ENCODE measurements around the gene OGFOD3. TPM values are rescaled to one million over a fixed set of nuclear protein-coding genes. Genes with fewer than 3 reads are reported as not detected.
"Not testable (repeated sequence)": the region's sequence is repeated elsewhere in the genome, so short reads cannot be mapped to it uniquely, and the experiment has no call there.

The OGFOD3 gene
- total RNA-seq, 1 donor from 2014 or later: 25.5 TPM

GRCh38 chr17:82457929-82458178 lies 39.5 kb upstream of the OGFOD3 start:
- peak overlapping the region; percentile 56 to 94 for H3K4me3 ChIP-seq
- H3K36me3 ChIP-seq: peaks cover 0 to 8% of the 10 kb centered on the region in 2 donors
- TF ChIP-seq CTCF (IDR thresholded peaks at IDR 0.05) (no peak), POLR2AphosphoS5 (IDR thresholded peaks at IDR 0.05; ENCODE audit: insufficient read depth in 1 of 2, low read depth in 1 of 2) (peak in 1 of 2 donors; percentile 78)
- H3K4me1 ChIP-seq: peaks cover 19% of the 10 kb centered on the region
- peak overlapping the region; percentile 100 for H3K27ac ChIP-seq
- intact Hi-C loops (cut with DNase I): loop anchor here (5.0 kb wide), 1 partner anchor 39 kb away; no protein-coding TSS in a partner anchor
- no peaks in the 10 kb centered on the region for H3K9me3 ChIP-seq
- no peaks in the 10 kb centered on the region for H3K27me3 ChIP-seq
- no peak for DNase-seq (ENCODE audit: extremely low spot score in 2 of 2)

GRCh38 chr17:82457073-82457928 lies 38.9 kb upstream of the OGFOD3 start:
- H3K27ac ChIP-seq: peak overlapping the region; percentile 100
- no peaks in the 10 kb centered on the region for H3K27me3 ChIP-seq
- intact Hi-C loops (cut with DNase I): loop anchor here (5.0 kb wide), 1 partner anchor 40 kb away; no protein-coding TSS in a partner anchor
- peak in 1 of 2 donors; percentile 87 for DNase-seq (ENCODE audit: extremely low spot score in 2 of 2)
- no peaks in the 10 kb centered on the region for H3K9me3 ChIP-seq
- H3K36me3 ChIP-seq: peaks cover 0 to 2% of the 10 kb centered on the region in 2 donors
- TF ChIP-seq CTCF (IDR thresholded peaks at IDR 0.05): no peak
- TF ChIP-seq POLR2A (IDR thresholded peaks at IDR 0.05): no peak
- no peak for TF ChIP-seq POLR2AphosphoS5 (IDR thresholded peaks at IDR 0.05; ENCODE audit: insufficient read depth in 1 of 2, low read depth in 1 of 2)
- H3K4me1 ChIP-seq: peaks cover 19% of the 10 kb centered on the region
- H3K4me3 ChIP-seq: peak overlapping the region; percentile 56 to 94

GRCh38 chr17:82453706-82454105 lies 35.3 kb upstream of the OGFOD3 start:
- H3K9me3 ChIP-seq; H3K36me3 ChIP-seq; intact Hi-C loops (cut with DNase I); H3K4me3 ChIP-seq; H3K27me3 ChIP-seq; H3K27ac ChIP-seq; DNase-seq (ENCODE audit: extremely low spot score in 2 of 2): not testable (repeated sequence)
- H3K4me1 ChIP-seq: peaks cover 34% of the 10 kb centered on the region

GRCh38 chr17:82453151-82453550 lies 34.8 kb upstream of the OGFOD3 start:
- H3K4me3 ChIP-seq; H3K27ac ChIP-seq; H3K27me3 ChIP-seq; intact Hi-C loops (cut with DNase I); H3K36me3 ChIP-seq; H3K9me3 ChIP-seq; DNase-seq (ENCODE audit: extremely low spot score in 2 of 2): not testable (repeated sequence)
- H3K4me1 ChIP-seq: peaks cover 34% of the 10 kb centered on the region

GRCh38 chr17:82452162-82452561 lies 33.8 kb upstream of the OGFOD3 start:
- Histone ChIP-seq H3K4me1 (peaks cover 34% of the 10 kb centered on the region), H3K4me3 (no peak overlapping the region), H3K27me3 (no peaks in the 10 kb centered on the region), H3K36me3 (no peaks in the 10 kb centered on the region), H3K27ac (no peak overlapping the region), H3K9me3 (no peaks in the 10 kb centered on the region)
- intact Hi-C loops (cut with DNase I): no loop called here
- no peak for TF ChIP-seq CTCF (IDR thresholded peaks at IDR 0.05)
- TF ChIP-seq POLR2AphosphoS5 (IDR thresholded peaks at IDR 0.05; ENCODE audit: insufficient read depth in 1 of 2, low read depth in 1 of 2): no peak
- TF ChIP-seq POLR2A (IDR thresholded peaks at IDR 0.05): no peak
- DNase-seq (ENCODE audit: extremely low spot score in 2 of 2): no peak

- peaks cover 44% of the 10 kb centered on the region for H3K4me1 ChIP-seq
- intact Hi-C loops (cut with DNase I): no loop called here
- peak within 1 kb of the TSS; percentile 85 for H3K27ac ChIP-seq
- H3K27me3 ChIP-seq: no peaks in the 10 kb centered on the region
- peak; percentile 75 to 88 for TF ChIP-seq POLR2AphosphoS5 (IDR thresholded peaks at IDR 0.05; ENCODE audit: insufficient read depth in 1 of 2, low read depth in 1 of 2)
- TF ChIP-seq CTCF (IDR thresholded peaks at IDR 0.05): no peak
- peak in 1 of 2 donors; percentile 68 for TF ChIP-seq POLR2A (IDR thresholded peaks at IDR 0.05)
- H3K36me3 ChIP-seq: no peaks in the 10 kb centered on the region
- H3K4me3 ChIP-seq: peak within 1 kb of the TSS; percentile 88 to 95
- no peak for DNase-seq (ENCODE audit: extremely low spot score in 2 of 2)
- no peaks in the 10 kb centered on the region for H3K9me3 ChIP-seq
These were observed 32.1 kb upstream of the OGFOD3 start, which contains the start of gene CYBC1 for GRCh38 chr17:82450357-82451106. Gene CYBC1, minus strand, starts transcription at chr17:82450752. Its CDS starts 1,498 bp downstream, at chr17:82449254.

Data from vagina (tissue), 2 donors.